SW 1271 (cell line): ENCODE measurements around the gene NADK.

ENCODE experiments used
- DNase-seq, 2 experiments: peaks; one replicate each; lab custom pipeline; 2025; lab: John Stamatoyannopoulos, UW

Gene NADK

GRCh38 chr1:1777950-1778662 is at the start of gene NADK:
NADK (minus strand) TSS chr1:1778470; CDS start chr1:1765406, 13,064 bp downstream.
- peak in 1 of 2 experiments; percentile 32 for DNase-seq

GRCh38 chr1:1827089-1827848 is 49.0 kb upstream of the NADK start:
- DNase-seq, result no peak

- DNase-seq, result no peak
Measured at GRCh38 chr1:1826356-1827088, 48.3 kb upstream of the NADK start.

- DNase-seq, result no peak
Measured at GRCh38 chr1:1825217-1825616, 46.9 kb upstream of the NADK start.

GRCh38 chr1:1819762-1820161 is 41.5 kb upstream of the NADK start:
- no peak for DNase-seq

GRCh38 chr1:1817221-1817620 is 39.0 kb upstream of the NADK start:
- DNase-seq, result no peak

- no peak for DNase-seq
Measured at GRCh38 chr1:1815606-1816281, 37.5 kb upstream of the NADK start.

- DNase-seq, result no peak
Measured at GRCh38 chr1:1809489-1809888, 31.2 kb upstream of the NADK start.

- DNase-seq, result no peak
Measured at GRCh38 chr1:1808206-1808605, 29.9 kb upstream of the NADK start.

GRCh38 chr1:1806890-1807289 is 28.6 kb upstream of the NADK start:
- no peak for DNase-seq

GRCh38 chr1:1804301-1804700 is 26.0 kb upstream of the NADK start:
- no peak for DNase-seq

GRCh38 chr1:1802871-1803270 is 24.6 kb upstream of the NADK start:
- no peak for DNase-seq

GRCh38 chr1:1799716-1800115 is 21.4 kb upstream of the NADK start:
- no peak for DNase-seq

GRCh38 chr1:1797731-1798341 is 19.6 kb upstream of the NADK start:
- DNase-seq, result no peak

- DNase-seq, result no peak
Measured at GRCh38 chr1:1796466-1796865, 18.2 kb upstream of the NADK start.

GRCh38 chr1:1794999-1795398 is 16.7 kb upstream of the NADK start:
- DNase-seq, result no peak

GRCh38 chr1:1793481-1794244 is 15.4 kb upstream of the NADK start:
- DNase-seq, result no peak

- DNase-seq, result no peak
Measured at GRCh38 chr1:1788646-1789431, 10.6 kb upstream of the NADK start.

GRCh38 chr1:1788136-1788535 is 9.9 kb upstream of the NADK start:
- no peak for DNase-seq
